Measurements from ENCODE around the gene TTC34.

DNA sequence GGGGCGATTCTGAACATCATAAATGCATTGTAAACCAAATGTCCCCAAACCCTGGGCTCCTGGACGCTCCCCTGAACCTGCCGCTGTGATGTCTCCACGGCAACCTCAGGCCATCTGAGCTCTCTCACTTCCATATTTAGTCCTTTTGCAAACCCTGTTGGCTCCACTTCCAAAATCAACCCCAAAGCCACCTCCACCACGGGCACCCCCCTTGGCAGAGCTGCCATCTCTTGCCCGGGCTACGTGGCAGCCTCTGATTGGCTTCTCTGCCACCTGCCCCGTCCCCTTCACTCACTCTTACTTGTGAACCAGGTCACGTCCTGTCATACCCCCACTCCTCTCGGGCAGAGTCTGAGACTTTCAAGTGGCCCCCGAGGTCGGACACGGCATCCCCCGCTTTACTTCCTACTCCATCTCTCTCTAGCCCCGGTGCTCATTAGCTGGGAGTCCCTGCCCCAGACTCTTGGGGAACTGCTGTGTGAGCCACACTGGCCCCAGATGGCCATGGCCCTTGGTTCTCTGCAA lies 199.1 kb downstream of the TTC34 start:
- TF ChIP-seq EZH2phosphoT487 (IDR thresholded peaks at IDR 0.05; ENCODE audit: insufficient read depth, low read depth) (no peak), EZH2 (IDR thresholded peaks at IDR 0.05; ENCODE audit: insufficient read depth, poor library complexity, severe bottlenecking) (no peak)

Measured in GM23248 (cell line).